Measurements from ENCODE around the gene MARCHF2.

GRCh38 chr19:8403820-8404109 lies 9.3 kb upstream of the MARCHF2 start:
- TF ChIP-seq POLR2A (IDR thresholded peaks at IDR 0.05; ENCODE audit: low read depth, low read length) (no peak), POLR2AphosphoS5 (IDR thresholded peaks at IDR 0.05; ENCODE audit: low read depth, low read length) (no peak), TAF1 (IDR thresholded peaks at IDR 0.05; ENCODE audit: borderline replicate concordance, low read depth, low read length) (no peak)
